ENCODE measurements around the gene HPN.

Gene HPN

DNA sequence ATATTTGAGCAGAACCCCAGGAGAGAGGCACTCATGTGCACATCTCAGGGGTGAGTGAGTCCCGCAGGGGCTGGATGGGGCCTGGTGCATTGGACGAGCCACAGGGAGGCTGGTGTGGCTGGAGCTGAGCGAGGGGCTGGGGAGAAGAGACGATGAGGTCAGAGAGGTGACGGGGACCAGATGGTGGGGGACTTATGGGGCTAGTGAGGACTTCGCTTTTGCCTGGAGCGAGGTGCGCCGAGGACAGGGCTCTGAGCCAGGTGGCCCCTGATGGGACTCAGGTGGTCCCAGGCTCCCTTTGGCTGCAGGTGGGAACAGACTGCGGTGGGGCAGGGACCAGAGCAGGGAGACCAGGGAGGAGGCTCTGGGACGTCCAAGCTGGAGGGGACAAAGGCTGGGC, 67.2 kb downstream of the HPN start:
- no peak for DNase-seq (ENCODE audit: low read depth)
- no peak overlapping the region for H3K4me3 ChIP-seq (ENCODE audit: low read length)
- TF ChIP-seq, protein P1, sequence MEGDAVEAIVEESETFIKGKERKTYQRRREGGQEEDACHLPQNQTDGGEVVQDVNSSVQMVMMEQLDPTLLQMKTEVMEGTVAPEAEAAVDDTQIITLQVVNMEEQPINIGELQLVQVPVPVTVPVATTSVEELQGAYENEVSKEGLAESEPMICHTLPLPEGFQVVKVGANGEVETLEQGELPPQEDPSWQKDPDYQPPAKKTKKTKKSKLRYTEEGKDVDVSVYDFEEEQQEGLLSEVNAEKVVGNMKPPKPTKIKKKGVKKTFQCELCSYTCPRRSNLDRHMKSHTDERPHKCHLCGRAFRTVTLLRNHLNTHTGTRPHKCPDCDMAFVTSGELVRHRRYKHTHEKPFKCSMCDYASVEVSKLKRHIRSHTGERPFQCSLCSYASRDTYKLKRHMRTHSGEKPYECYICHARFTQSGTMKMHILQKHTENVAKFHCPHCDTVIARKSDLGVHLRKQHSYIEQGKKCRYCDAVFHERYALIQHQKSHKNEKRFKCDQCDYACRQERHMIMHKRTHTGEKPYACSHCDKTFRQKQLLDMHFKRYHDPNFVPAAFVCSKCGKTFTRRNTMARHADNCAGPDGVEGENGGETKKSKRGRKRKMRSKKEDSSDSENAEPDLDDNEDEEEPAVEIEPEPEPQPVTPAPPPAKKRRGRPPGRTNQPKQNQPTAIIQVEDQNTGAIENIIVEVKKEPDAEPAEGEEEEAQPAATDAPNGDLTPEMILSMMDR (IDR thresholded peaks at IDR 0.05; ENCODE audit: insufficient read depth, low read depth, low read length, missing control alignments), result no peak

DNA sequence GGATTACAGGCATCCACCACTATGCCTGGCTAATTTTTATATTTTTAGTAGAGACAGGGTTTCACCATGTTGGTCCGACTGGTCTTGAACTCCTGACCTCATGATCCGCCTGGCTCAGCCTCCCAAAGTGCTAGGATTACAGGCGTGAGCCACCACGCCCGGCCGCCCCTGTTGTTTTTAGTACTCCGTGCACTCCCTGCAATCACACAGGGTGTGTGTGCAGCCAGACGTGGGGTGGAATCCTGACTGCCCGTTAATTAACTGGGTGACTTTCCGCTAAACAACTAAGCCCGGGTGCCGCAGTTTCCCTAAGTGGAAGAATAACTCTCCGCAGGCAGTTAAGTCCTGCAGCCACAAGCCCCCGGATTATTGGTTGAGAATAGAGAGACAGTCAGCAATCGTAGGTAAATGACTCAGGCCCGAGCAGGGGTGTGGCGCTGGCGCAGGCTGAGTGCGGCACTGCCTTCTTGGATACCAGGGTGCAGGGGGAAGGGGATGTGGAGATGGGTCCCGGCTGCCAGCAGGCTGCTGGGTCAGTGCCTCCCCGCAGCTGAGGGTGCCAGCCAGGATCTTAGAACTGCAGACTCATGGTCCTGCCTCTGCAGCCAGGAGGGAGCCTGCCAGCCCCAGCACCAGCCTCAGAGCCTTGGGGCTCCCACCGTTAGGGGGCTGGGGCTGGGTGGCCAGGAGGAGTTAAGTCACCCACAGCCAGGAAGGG, 68.0 kb downstream of the HPN start:
- TF ChIP-seq, protein P1 (IDR thresholded peaks at IDR 0.05; ENCODE audit: insufficient read depth, low read depth, low read length, missing control alignments), result no peak
- DNase-seq (ENCODE audit: low read depth), result peak; percentile 59
- no peak overlapping the region for H3K4me3 ChIP-seq (ENCODE audit: low read length)

DNA sequence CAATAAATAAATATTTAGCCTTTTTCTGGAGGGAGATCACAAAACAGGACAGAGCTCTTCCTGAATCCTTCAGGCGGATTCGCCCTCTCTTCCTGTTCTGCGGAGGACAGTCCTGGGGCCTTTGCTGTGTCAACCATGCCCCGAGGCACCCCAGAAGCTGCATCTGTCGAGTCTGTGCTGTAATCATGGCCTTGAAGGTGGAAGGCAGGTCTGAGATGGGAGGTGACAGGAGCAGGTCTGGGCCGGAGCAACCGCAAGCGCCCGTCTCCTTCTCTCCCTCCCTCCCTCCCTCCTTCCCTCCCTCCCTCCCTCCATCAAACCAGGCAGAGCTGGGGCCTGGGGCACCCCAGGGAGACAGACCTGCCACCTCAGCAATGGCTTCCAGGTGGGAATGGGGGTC, 69.5 kb downstream of the HPN start:
- TF ChIP-seq, protein P1 (IDR thresholded peaks at IDR 0.05; ENCODE audit: insufficient read depth, low read depth, low read length, missing control alignments), result no peak
- no peak for DNase-seq (ENCODE audit: low read depth)
- no peak overlapping the region for H3K4me3 ChIP-seq (ENCODE audit: low read length)

DNA sequence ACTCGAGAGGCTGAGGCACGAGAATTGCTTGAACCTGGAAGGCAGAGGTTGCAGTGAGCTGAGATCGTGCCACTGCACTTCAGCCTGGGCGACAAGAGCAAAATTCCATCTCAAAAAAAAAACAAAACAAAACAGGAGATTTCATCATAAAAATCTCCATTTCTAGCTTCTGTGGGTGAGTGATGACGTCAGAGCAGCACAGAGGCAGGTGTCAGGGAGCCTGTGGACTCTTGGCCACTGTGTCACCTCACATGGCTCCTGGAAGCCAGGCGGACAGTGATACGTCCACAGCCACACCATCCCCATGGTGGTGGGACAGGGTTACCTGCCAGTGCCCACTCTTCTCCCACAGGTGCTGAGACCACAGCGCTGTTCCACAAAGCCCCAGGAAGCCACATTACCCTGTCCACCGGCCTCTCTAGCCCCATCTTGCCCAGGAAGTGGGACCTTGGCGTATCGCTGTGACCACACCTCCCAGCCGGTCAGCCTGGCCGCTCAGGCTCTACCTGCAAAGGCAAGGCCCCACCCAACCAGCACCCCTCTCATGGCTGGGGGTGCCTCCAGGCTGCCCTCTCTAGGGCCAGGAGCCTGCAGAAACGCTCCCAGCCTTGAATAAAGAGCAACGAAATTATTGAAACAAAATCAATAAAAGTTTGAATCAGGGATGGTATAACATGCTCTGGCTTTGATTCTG, 71.6 kb downstream of the HPN start:
- DNase-seq (ENCODE audit: low read depth), result no peak
- TF ChIP-seq, protein P1 (IDR thresholded peaks at IDR 0.05; ENCODE audit: insufficient read depth, low read depth, low read length, missing control alignments), result no peak

DNA sequence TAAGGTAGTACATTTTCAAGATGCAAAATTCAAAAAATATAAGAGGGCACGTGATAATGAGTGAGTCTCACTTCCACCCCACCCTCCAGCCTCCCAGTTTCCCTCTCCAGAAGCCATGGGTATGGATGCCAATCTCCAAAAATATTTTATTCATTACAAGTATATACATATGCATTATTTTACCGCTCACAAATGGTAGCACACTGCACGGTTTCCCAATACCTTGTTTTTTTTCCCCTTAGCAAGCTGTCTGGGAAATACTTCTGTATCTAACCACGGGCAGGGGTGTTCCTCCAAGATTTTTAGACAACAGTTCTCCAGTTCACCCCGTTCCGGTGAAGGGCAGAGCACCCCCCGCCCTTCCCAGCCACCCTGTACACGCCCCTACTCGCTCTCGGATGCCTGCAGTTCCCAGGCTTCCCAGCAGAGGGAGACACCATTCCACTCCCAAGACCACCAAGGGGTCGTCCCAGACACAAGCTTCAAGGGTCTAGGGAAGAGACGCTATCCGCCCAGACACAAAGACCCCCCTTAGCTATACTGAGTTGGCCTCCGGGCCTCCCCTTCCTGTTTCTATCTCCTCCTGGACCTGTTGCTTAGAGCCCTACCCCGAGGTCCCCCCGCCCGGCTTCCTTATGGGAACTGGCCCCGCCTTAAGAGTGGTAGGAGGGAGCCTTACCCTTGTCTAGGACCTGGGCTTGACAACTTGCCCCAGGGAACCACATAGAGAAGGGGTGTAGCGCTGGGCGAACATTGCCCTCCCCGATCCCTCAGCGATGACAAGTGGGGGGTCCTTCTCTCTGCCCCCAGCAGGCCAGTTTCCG, 73.0 kb downstream of the HPN start:
- peak overlapping the region; percentile 98 for H3K4me3 ChIP-seq (ENCODE audit: low read length)
- TF ChIP-seq, protein P1 (IDR thresholded peaks at IDR 0.05; ENCODE audit: insufficient read depth, low read depth, low read length, missing control alignments), result peak; percentile 100
- DNase-seq (ENCODE audit: low read depth), result peak; percentile 70

More for the DNA sequence above, 71.6 kb downstream of the HPN start:
- no peak overlapping the region for H3K4me3 ChIP-seq (ENCODE audit: low read length)

DNA sequence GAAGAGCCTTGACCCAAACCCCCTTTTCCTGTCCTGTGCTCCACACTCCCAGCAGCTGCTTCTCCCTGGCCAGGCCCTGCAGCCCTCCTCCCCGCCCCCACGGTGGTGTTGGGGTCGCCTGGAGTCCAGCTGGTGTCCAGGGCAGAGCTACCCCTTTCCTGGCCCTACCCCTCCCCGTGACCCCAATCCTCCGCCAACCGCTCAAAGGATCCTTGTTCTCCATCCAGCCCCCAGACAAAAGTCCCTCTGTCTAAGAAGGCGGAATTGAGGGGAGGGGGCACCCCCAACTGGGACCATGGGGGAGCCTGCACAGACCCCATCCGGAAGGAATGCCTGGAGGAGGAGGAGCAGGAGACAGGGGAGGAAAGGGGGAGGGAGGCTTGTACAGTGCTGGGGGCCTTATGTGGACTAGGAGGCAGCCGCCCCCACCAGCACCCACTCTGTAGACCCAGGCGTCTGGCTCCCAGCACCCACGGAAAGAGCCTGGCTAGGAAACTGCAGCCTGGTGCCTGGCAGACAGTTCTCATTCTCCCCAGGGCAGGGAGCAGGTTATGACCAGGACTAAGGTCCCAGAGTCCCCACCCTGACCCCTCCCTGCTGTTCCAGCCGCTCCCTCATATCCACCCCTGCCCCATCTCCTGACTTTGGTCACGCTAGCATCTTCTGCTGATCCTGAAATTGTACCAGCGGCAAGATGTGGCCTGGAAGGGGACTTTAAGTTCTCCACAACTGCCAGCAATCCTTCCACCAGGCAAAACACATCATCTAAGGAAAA, 73.8 kb downstream of the HPN start, which contains the start of gene FXYD3:
Gene FXYD3 (plus strand): TSS at position 647 of the 775 bp plus-strand sequence. CDS start 3,554 bp downstream, outside the sequence.
- DNase-seq (ENCODE audit: low read depth), result peak; percentile 47
- TF ChIP-seq, protein P1 (IDR thresholded peaks at IDR 0.05; ENCODE audit: insufficient read depth, low read depth, low read length, missing control alignments), result no peak
- peak within 1 kb of the TSS; percentile 98 for H3K4me3 ChIP-seq (ENCODE audit: low read length)

All from epithelial cell of esophagus (primary cell).